ENCODE results near the gene GLIS1. TPM values are rescaled to one million over a fixed set of nuclear protein-coding genes. Genes with fewer than 3 reads are reported as not detected.
A peak's percentile ranks its signal among the peaks of the same experiment; 100 is the strongest.

The GLIS1 gene
- total RNA-seq, 1 donor, result 2.9 TPM

GRCh38 chr1:53717025-53717804 lies 21.7 kb downstream of the GLIS1 start:
- Histone ChIP-seq H3K9me3 (ENCODE audit: low read depth, low read length) (no peaks in the 10 kb centered on the region), H3K79me2 (ENCODE audit: insufficient read depth, low read length) (no peaks in the 10 kb centered on the region), H3K27me3 (ENCODE audit: insufficient read depth, low read length) (no peaks in the 10 kb centered on the region), H3K4me1 (ENCODE audit: insufficient read depth, low read length) (peaks cover 9% of the 10 kb centered on the region), H3K4me2 (ENCODE audit: insufficient read depth, low read length) (no peak overlapping the region), H3K4me3 (ENCODE audit: insufficient read depth, low read length) (no peak overlapping the region), H4K20me1 (ENCODE audit: insufficient read depth, low read length) (peaks cover 21% of the 10 kb centered on the region), H3K36me3 (ENCODE audit: insufficient read depth, low read length) (no peaks in the 10 kb centered on the region), H2AFZ (ENCODE audit: low read length) (no peak overlapping the region), H3K27ac (ENCODE audit: low read depth, low read length) (no peak overlapping the region)
- peak; percentile 42 for DNase-seq (ENCODE audit: insufficient read length, low spot score, missing footprints)
- no peak for TF ChIP-seq CTCF (IDR thresholded peaks at IDR 0.05; ENCODE audit: extremely low read depth, low read depth, low read length)

GRCh38 chr1:53716150-53716549 lies 22.8 kb downstream of the GLIS1 start:
- no peak for TF ChIP-seq CTCF (IDR thresholded peaks at IDR 0.05; ENCODE audit: extremely low read depth, low read depth, low read length)
- no peaks in the 10 kb centered on the region for H3K79me2 ChIP-seq (ENCODE audit: insufficient read depth, low read length)
- H3K27ac ChIP-seq (ENCODE audit: low read depth, low read length), result no peak overlapping the region
- H2AFZ ChIP-seq (ENCODE audit: low read length), result no peak overlapping the region
- H3K4me3 ChIP-seq (ENCODE audit: insufficient read depth, low read length), result no peak overlapping the region
- no peaks in the 10 kb centered on the region for H3K27me3 ChIP-seq (ENCODE audit: insufficient read depth, low read length)
- H3K4me1 ChIP-seq (ENCODE audit: insufficient read depth, low read length), result no peaks in the 10 kb centered on the region
- H3K36me3 ChIP-seq (ENCODE audit: insufficient read depth, low read length), result no peaks in the 10 kb centered on the region
- H4K20me1 ChIP-seq (ENCODE audit: insufficient read depth, low read length), result peaks cover 29% of the 10 kb centered on the region
- H3K4me2 ChIP-seq (ENCODE audit: insufficient read depth, low read length), result no peak overlapping the region
- no peaks in the 10 kb centered on the region for H3K9me3 ChIP-seq (ENCODE audit: low read depth, low read length)
- peak; percentile 43 for DNase-seq (ENCODE audit: insufficient read length, low spot score, missing footprints)

- Histone ChIP-seq H3K36me3 (ENCODE audit: insufficient read depth, low read length) (no peaks in the 10 kb centered on the region), H3K27ac (ENCODE audit: low read depth, low read length) (no peak overlapping the region), H2AFZ (ENCODE audit: low read length) (no peak overlapping the region), H4K20me1 (ENCODE audit: insufficient read depth, low read length) (peaks cover 34% of the 10 kb centered on the region), H3K9me3 (ENCODE audit: low read depth, low read length) (no peaks in the 10 kb centered on the region), H3K4me3 (ENCODE audit: insufficient read depth, low read length) (no peak overlapping the region), H3K79me2 (ENCODE audit: insufficient read depth, low read length) (no peaks in the 10 kb centered on the region), H3K4me1 (ENCODE audit: insufficient read depth, low read length) (no peaks in the 10 kb centered on the region), H3K4me2 (ENCODE audit: insufficient read depth, low read length) (no peak overlapping the region), H3K27me3 (ENCODE audit: insufficient read depth, low read length) (no peaks in the 10 kb centered on the region)
- peak; percentile 62 for TF ChIP-seq CTCF (IDR thresholded peaks at IDR 0.05; ENCODE audit: extremely low read depth, low read depth, low read length)
- DNase-seq (ENCODE audit: insufficient read length, low spot score, missing footprints), result peak; percentile 62
Observed at GRCh38 chr1:53715478-53715877, 23.5 kb downstream of the GLIS1 start.

- Histone ChIP-seq H3K36me3 (ENCODE audit: insufficient read depth, low read length) (no peaks in the 10 kb centered on the region), H3K79me2 (ENCODE audit: insufficient read depth, low read length) (no peaks in the 10 kb centered on the region), H3K9me3 (ENCODE audit: low read depth, low read length) (no peaks in the 10 kb centered on the region), H4K20me1 (ENCODE audit: insufficient read depth, low read length) (peaks cover 46% of the 10 kb centered on the region), H3K4me3 (ENCODE audit: insufficient read depth, low read length) (no peak overlapping the region), H3K27me3 (ENCODE audit: insufficient read depth, low read length) (no peaks in the 10 kb centered on the region), H3K4me1 (ENCODE audit: insufficient read depth, low read length) (no peaks in the 10 kb centered on the region), H3K4me2 (ENCODE audit: insufficient read depth, low read length) (no peak overlapping the region), H3K27ac (ENCODE audit: low read depth, low read length) (no peak overlapping the region), H2AFZ (ENCODE audit: low read length) (no peak overlapping the region)
- DNase-seq (ENCODE audit: insufficient read length, low spot score, missing footprints), result peak; percentile 18
- no peak for TF ChIP-seq CTCF (IDR thresholded peaks at IDR 0.05; ENCODE audit: extremely low read depth, low read depth, low read length)
Observed at GRCh38 chr1:53712276-53712675, 26.7 kb downstream of the GLIS1 start.

All from osteoblast (primary cell).